Glutamatergic neuron (in vitro differentiated cells): ENCODE data around the gene RNF213. TPM values are rescaled to one million over a fixed set of nuclear protein-coding genes. Genes with fewer than 3 reads are reported as not detected.

ENCODE experiments used
- DNase-seq: peaks from one replicate; pipeline ENCODE4 v3.0.0; 2022
- H3K27ac Mint-ChIP-seq: one replicate; pipeline ENCODE4 v1.8.0; 2020; ENCODE audit warnings: mild to moderate bottlenecking, mixed read lengths, inconsistent platforms; ENCODE audit not compliant: unreplicated experiment
- H3K27me3 Mint-ChIP-seq: one replicate; pipeline ENCODE4 v1.8.0; 2020; ENCODE audit warnings: mild to moderate bottlenecking, moderate library complexity, mixed read lengths, inconsistent platforms; ENCODE audit not compliant: unreplicated experiment
- H3K36me3 Mint-ChIP-seq: one replicate; pipeline ENCODE4 v1.8.0; 2020; ENCODE audit warnings: mild to moderate bottlenecking, mixed read lengths, inconsistent platforms; ENCODE audit not compliant: unreplicated experiment
- H3K4me1 Mint-ChIP-seq: one replicate; pipeline ENCODE4 v1.8.0; 2020; ENCODE audit warnings: mild to moderate bottlenecking, low read depth, mixed read lengths, inconsistent platforms; ENCODE audit not compliant: unreplicated experiment
- H3K4me3 Mint-ChIP-seq: one replicate; pipeline ENCODE4 v1.8.0; 2020; ENCODE audit warnings: mild to moderate bottlenecking, mixed read lengths, inconsistent platforms; ENCODE audit not compliant: unreplicated experiment
- H3K9me3 Mint-ChIP-seq: one replicate; pipeline ENCODE4 v1.8.0; 2020; ENCODE audit warnings: mild to moderate bottlenecking, moderate library complexity, mixed read lengths, inconsistent platforms; ENCODE audit not compliant: unreplicated experiment
- long read RNA-seq: library from polyadenylated mRNA; unstranded; transcript quantifications from one replicate; pipeline ENCODE4 v2.0.0, GENCODE V29; 2020; ENCODE audit not compliant: unreplicated experiment
- total RNA-seq: library from RNA; stranded (reverse); fragmentation: NEBNext Ultra II Directional; extraction: Animal tissue kit (Norgen Biotek cat#: 25700); gene quantifications from one replicate; pipeline ENCODE4 v1.2.1, GENCODE V29; 2021; ENCODE audit not compliant: unreplicated experiment
- TF ChIP-seq, protein P1 (sequence below): fragments of 200-600 bp; sonication (generic); IDR thresholded peaks from one replicate; pipeline ENCODE4 v1.5.0; 2021; ENCODE audit not compliant: partially characterized antibody, unreplicated experiment

The RNF213 gene
- 34.7 TPM for total RNA-seq
- long read RNA-seq, partial matches to known transcripts, result 3 of 5 reads
- long read RNA-seq, other reads (novel, unspliced or antisense), result 2 of 5 reads

DNA sequence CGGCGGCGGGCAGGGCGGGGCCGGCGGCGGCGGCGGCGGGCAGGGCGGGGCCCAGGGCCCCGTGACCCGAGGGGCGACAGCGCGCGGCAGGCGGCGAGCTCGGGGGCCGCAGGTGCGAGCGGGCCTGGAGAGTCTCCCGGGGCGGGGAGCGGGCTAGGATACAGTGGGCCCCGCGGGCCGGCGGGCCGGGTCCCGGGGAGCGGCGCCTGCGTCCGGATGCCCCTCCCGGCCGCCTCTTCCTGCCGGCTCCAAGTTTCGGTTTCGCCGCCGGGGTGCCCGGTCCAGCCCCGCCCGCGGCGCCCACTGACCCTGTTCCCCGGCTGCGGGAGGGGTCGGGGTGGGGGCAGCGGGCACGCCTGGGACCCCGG is at the start of gene RNF213:
RNF213 (plus strand) TSS at position 62 of the 368 bp plus-strand sequence. CDS start 2,830 bp downstream, outside the sequence.
- TF ChIP-seq, protein P1, sequence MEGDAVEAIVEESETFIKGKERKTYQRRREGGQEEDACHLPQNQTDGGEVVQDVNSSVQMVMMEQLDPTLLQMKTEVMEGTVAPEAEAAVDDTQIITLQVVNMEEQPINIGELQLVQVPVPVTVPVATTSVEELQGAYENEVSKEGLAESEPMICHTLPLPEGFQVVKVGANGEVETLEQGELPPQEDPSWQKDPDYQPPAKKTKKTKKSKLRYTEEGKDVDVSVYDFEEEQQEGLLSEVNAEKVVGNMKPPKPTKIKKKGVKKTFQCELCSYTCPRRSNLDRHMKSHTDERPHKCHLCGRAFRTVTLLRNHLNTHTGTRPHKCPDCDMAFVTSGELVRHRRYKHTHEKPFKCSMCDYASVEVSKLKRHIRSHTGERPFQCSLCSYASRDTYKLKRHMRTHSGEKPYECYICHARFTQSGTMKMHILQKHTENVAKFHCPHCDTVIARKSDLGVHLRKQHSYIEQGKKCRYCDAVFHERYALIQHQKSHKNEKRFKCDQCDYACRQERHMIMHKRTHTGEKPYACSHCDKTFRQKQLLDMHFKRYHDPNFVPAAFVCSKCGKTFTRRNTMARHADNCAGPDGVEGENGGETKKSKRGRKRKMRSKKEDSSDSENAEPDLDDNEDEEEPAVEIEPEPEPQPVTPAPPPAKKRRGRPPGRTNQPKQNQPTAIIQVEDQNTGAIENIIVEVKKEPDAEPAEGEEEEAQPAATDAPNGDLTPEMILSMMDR, result no peak
- H3K36me3 Mint-ChIP-seq, result no peaks in the 10 kb centered on the region
- H3K4me1 Mint-ChIP-seq, result peaks cover 32% of the 10 kb centered on the region
- H3K27me3 Mint-ChIP-seq, result peaks cover 4% of the 10 kb centered on the region
- H3K9me3 Mint-ChIP-seq, result peaks cover 21% of the 10 kb centered on the region
- H3K27ac Mint-ChIP-seq, result peak within 1 kb of the TSS; percentile 89
- peak within 1 kb of the TSS; percentile 88 for H3K4me3 Mint-ChIP-seq
- peak; percentile 80 for DNase-seq

DNA sequence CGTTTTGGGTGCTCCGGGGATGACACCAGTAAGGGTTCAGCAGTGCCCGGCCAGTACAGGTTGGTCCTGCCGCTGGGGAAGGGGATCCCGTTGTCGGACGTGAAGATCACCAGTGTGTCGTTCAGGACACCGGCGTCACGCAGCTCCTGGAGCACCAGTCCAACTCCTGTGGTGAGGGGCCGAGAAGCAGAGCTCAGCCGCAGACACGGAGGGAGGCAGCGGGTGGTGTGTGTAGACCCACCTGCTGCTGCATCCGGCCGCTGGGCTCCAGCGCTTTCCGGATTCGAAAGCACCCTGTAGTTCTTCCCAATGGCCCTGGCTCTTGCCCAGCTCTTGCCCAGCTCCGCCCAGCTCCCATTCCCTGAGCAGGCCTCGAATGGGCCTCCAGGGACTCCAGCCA is 48.5 kb upstream of the RNF213 start:
- DNase-seq, result no peak
- Mint-ChIP-seq H3K4me3 (no peak overlapping the region), H3K36me3 (peaks cover 5% of the 10 kb centered on the region), H3K27ac (no peak overlapping the region), H3K27me3 (peaks cover 4% of the 10 kb centered on the region), H3K9me3 (no peaks in the 10 kb centered on the region), H3K4me1 (no peaks in the 10 kb centered on the region)
- TF ChIP-seq, protein P1, result no peak

DNA sequence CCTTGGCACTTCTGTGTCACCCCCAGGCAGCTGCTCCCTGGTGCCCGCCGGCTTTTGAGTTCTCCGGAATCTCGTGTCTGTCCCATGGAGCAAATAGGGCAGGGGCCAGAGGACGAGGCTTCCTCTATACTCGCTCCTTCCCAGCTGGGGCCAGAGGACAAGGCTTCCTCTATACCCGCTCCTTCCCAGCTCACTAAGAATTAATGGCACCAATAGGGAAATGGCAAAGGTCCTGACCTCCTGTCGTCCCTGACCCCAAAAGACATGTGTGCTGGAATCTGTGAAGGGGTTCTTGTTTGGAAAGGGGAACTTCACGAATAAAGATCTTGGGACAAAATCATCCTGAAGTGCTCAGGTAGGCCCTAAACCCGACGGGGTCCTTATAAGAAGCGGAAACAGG is 48.1 kb upstream of the RNF213 start:
- Mint-ChIP-seq H3K36me3 (peaks cover 5% of the 10 kb centered on the region), H3K9me3 (no peaks in the 10 kb centered on the region), H3K4me1 (no peaks in the 10 kb centered on the region), H3K27ac (no peak overlapping the region), H3K4me3 (no peak overlapping the region), H3K27me3 (peaks cover 7% of the 10 kb centered on the region)
- DNase-seq, result no peak
- TF ChIP-seq, protein P1, result no peak

DNA sequence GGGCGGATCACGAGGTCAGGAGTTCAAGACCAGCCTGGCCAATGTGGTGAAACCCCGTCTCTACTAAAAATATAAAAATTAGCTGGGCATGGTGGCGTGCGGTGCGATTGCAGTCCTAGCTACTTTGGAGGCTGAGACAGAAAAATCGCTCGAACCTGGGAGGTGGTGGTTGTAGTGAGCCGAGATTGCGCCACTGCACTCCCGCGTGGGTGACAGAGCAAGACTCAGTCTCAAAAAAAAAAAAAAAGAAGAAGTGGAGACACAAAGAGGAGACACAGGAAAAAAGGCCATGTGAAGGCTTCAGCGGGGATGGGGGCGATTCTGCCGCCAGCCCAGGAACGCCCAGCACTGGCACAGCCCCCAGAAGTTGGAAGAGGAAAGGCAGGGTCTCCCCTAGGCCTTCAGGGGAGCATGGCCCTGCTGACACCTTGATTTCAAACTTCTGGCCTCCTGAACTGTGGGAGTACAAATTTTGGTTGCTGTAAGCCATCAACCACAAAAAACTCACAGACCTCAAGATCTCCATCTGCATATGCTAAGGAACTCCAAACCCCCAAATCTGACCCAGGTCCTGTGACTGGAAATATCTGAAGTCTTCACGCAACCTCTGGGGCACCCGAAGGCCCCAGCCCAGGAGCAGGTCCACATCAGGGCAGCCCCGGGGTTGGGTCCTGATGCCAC is 47.5 kb upstream of the RNF213 start:
- Mint-ChIP-seq H3K27me3 (peaks cover 7% of the 10 kb centered on the region), H3K9me3 (no peaks in the 10 kb centered on the region), H3K27ac (no peak overlapping the region), H3K4me3 (no peak overlapping the region), H3K4me1 (no peaks in the 10 kb centered on the region), H3K36me3 (peaks cover 5% of the 10 kb centered on the region)
- TF ChIP-seq, protein P1, result no peak
- no peak for DNase-seq

DNA sequence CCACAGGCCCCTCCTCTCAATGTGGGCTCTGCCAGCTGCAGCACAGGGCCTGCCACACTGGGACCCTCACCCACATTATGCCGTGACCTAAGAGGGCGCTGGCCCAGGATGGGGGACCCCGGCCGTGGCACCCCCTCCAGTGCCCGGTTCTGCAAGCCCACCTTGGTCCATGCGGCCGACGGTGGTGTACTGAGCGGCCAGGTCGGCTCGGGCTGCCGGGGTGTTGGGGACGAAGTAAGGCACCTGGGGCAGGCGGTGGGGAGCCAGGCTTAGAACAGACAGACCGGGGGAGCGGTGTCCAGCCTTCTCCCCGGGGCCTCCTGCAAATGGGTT is 47.0 kb upstream of the RNF213 start:
- Mint-ChIP-seq H3K27ac (no peak overlapping the region), H3K36me3 (peaks cover 5% of the 10 kb centered on the region), H3K27me3 (peaks cover 7% of the 10 kb centered on the region)

More for the DNA sequence above, 47.0 kb upstream of the RNF213 start:
- TF ChIP-seq, protein P1, result no peak
- H3K4me1 Mint-ChIP-seq, result no peaks in the 10 kb centered on the region
- no peak for DNase-seq
- H3K4me3 Mint-ChIP-seq, result no peak overlapping the region
- H3K9me3 Mint-ChIP-seq, result no peaks in the 10 kb centered on the region
